K562 (cell line): ENCODE results near the gene PRKAR2B.

Experiments used
- ADNP ChIP-seq: fragments of 200-800 bp; sonication (Bioruptor generic); IDR thresholded peaks from 2 replicates; pipeline ENCODE4 v1.6.1; 2016; ENCODE audit warnings: missing genetic modification characterization, missing compliant biosample characterization
- CTCF ChIP-seq, 3 experiments: IDR thresholded peaks in 2 of 3; conservative IDR thresholded peaks in 1 of 3; 2 replicates each; pipeline ENCODE4 v1.5.1; 2011 to 2012; ENCODE audit warnings: low read length in 3 of 3, mild to moderate bottlenecking in 3 of 3, control low read depth in 2 of 3, improper control_type of control experiment in 1 of 3, inconsistent platforms in 1 of 3, low read depth in 1 of 3, mixed read lengths in 1 of 3, moderate library complexity in 1 of 3; ENCODE audit not compliant: insufficient read depth in 2 of 3
- EP300 ChIP-seq: IDR thresholded peaks from 2 replicates; pipeline ENCODE4 v1.6.1; 2012; ENCODE audit warnings: low read length, improper control_type of control experiment
- EZH2 ChIP-seq: IDR thresholded peaks from 2 replicates; pipeline ENCODE4 v1.6.1; 2012; ENCODE audit warnings: low read depth, mild to moderate bottlenecking, inconsistent platforms, low read length, borderline replicate concordance
- FOSL1 ChIP-seq: fragments of 200-800 bp; sonication (Bioruptor generic); conservative IDR thresholded peaks from 2 replicates; pipeline ENCODE4 v1.6.1; 2016; ENCODE audit warnings: missing genetic modification characterization, missing compliant biosample characterization
- FOXJ3 ChIP-seq: sonication (generic); formaldehyde crosslinking; IDR thresholded peaks from 2 replicates; pipeline ENCODE4 v1.4.0; 2020; ENCODE audit warnings: mild to moderate bottlenecking, missing genetic modification reagents
- MTA3 ChIP-seq: fragments of 450-650 bp; formaldehyde crosslinking; IDR thresholded peaks from 2 replicates; pipeline ENCODE4 v1.6.1; 2017; ENCODE audit warnings: mild to moderate bottlenecking, borderline replicate concordance
- NFYB ChIP-seq: IDR thresholded peaks from 2 replicates; pipeline ENCODE4 v1.6.1; 2011; ENCODE audit warnings: mild to moderate bottlenecking, moderate library complexity; ENCODE audit not compliant: insufficient read length; ENCODE audit errors: extremely low read depth
- PHTF2 ChIP-seq: fragments of 250-450 bp; sonication (Bioruptor Pico); IDR thresholded peaks from 2 replicates; pipeline ENCODE4 v1.5.0; 2021; ENCODE audit warnings: mild to moderate bottlenecking
- TCF3 ChIP-seq: sonication (generic); formaldehyde crosslinking; IDR thresholded peaks from 2 replicates; pipeline ENCODE4 v1.4.0; 2020; ENCODE audit warnings: mild to moderate bottlenecking, missing genetic modification reagents
- ZNF184 ChIP-seq: sonication (generic); formaldehyde crosslinking; IDR thresholded peaks from 2 replicates; pipeline ENCODE4 v1.5.0; 2020; ENCODE audit warnings: missing genetic modification reagents

GRCh38 chr7:107020400-107020799 is 24.1 kb upstream of the PRKAR2B start:
- TF ChIP-seq CTCF (IDR thresholded peaks at IDR 0.05 in 2 of 3, conservative IDR thresholded peaks at IDR 0.05 in 1 of 3; ENCODE audit: insufficient read depth in 2 of 3, low read depth in 1 of 3, low read length in 3 of 3) (no peak), FOXJ3 (no peak), TCF3 (CRISPR knock-in tag) (no peak), FOSL1 (tag) (no peak), ADNP (tag) (no peak), NFYB (no peak), MTA3 (no peak), PHTF2 (CRISPR knock-in tag) (no peak), EP300 (no peak), ZNF184 (CRISPR knock-in tag) (no peak), EZH2 (no peak)
